Body of pancreas (tissue), 4 donors: ENCODE measurements around the gene ORC1.

Experiments
- CTCF ChIP-seq, 7 experiments: fragments of 450-650 bp in 4 of 7; fragments of 200-600 bp in 3 of 7; sonication (generic) in 3 of 7; IDR thresholded peaks; one replicate each; pipeline ENCODE4 v1.5.1; 2016 to 2019; ENCODE audit warnings: antibody characterized with exemption in 7 of 7
- POLR2A ChIP-seq, 3 donors: fragments of 450-650 bp; IDR thresholded peaks; one replicate each; pipeline ENCODE4 v1.6.1; 2016; ENCODE audit warnings: antibody characterized with exemption in 3 of 3, mild to moderate bottlenecking in 2 of 3

GRCh38 chr1:52359676-52360594 is 44.3 kb downstream of the ORC1 start:
- TF ChIP-seq CTCF (IDR thresholded peaks at IDR 0.05): no peak
- TF ChIP-seq POLR2A (IDR thresholded peaks at IDR 0.05): no peak
